Psoas muscle (tissue), 8 donors: Measurements from ENCODE around the gene ATRNL1. TPM values are rescaled to one million over a fixed set of nuclear protein-coding genes. Genes with fewer than 3 reads are reported as not detected.

Experiments used
- ATAC-seq, 4 donors: fragments of 200-7000 bp; cut with Tn5 transposase; one replicate each; pipeline ENCODE4 v1.9.1; 2020; ENCODE audit warnings: moderate library complexity in 3 of 4, mild to moderate bottlenecking in 2 of 4
- DNase-seq, 2 donors: peaks; one replicate each; pipeline ENCODE4 v3.0.0-alpha.2; 2020
- H3K27ac ChIP-seq: fragments of 200-600 bp; one replicate; pipeline ENCODE4 v1.8.0; 2022
- H3K27me3 ChIP-seq, 3 donors: fragments of 200-600 bp in 1 of 3; one replicate each; pipeline versions ENCODE4 v1.6.1 to v1.8.0; 2013 to 2022; ENCODE audit warnings: low read length in 2 of 3, mild to moderate bottlenecking in 2 of 3, moderate library complexity in 1 of 3; ENCODE audit not compliant: insufficient read depth in 3 of 3
- H3K36me3 ChIP-seq, 2 donors: fragments of 200-600 bp in 1 of 2; one replicate each; pipeline versions ENCODE4 v1.6.1 to v1.8.0; 2013 to 2022; ENCODE audit warnings: low read depth in 1 of 2, mild to moderate bottlenecking in 1 of 2, moderate library complexity in 1 of 2; ENCODE audit not compliant: insufficient read depth in 1 of 2
- H3K4me1 ChIP-seq: fragments of 200-600 bp; one replicate; pipeline ENCODE4 v1.8.0; 2022
- H3K4me3 ChIP-seq: fragments of 200-600 bp; one replicate; pipeline ENCODE4 v1.8.0; 2022; ENCODE audit warnings: mild to moderate bottlenecking
- H3K9me3 ChIP-seq: fragments of 200-600 bp; one replicate; pipeline ENCODE4 v1.8.0; 2022
- CTCF ChIP-seq: fragments of 200-600 bp; IDR thresholded peaks from one replicate; pipeline ENCODE4 v1.8.0; 2022; ENCODE audit warnings: antibody characterized with exemption
- WGBS, 3 donors: extraction: QIAGEN DNeasy Blood & Tissue Kit; methylation state at CpG; one replicate each; pipeline versions ENCODE4 v1.1.6 to v1.1.7; 2013; 5-methylcytosine and 5-hydroxymethylcytosine counted together
- intact Hi-C, 2 donors: fragments of 100-400 bp; cut with DNase I; formaldehyde crosslinking; loops; one replicate each; pipeline versions ENCODE4 v1.11.0 to v1.14.2; 2022
- polyA plus RNA-seq, 3 donors: library from polyadenylated mRNA; stranded (reverse); fragments of 200-250 nt; gene quantifications; one replicate each; pipeline ENCODE4 v1.2.3, GENCODE V29; 2013
- total RNA-seq, 4 donors: library from RNA; stranded (reverse); fragmentation: NEBNext Ultra II Directional in 2 of 4; extraction: Animal tissue kit (Norgen Biotek cat#: 25700) in 2 of 4; gene quantifications; one replicate each; pipeline versions ENCODE4 v1.2.1 to v1.2.4, GENCODE V29; 2021 to 2023
- donor health status: healthy with polysubstance abuse.
- donor health status: DM: no; HTN: no; CAD: no; lungs with moderate emphysema.
- donor health status: Bipolar disorder and iron deficiency.
- donor health status: healthy.
- donor health status: DM: yes; HTN: yes; CAD: no.
- donor health status: DM: no; HTN: no; CAD: no.
- donor health status: DM: no; HTN: no; CAD: no.
- donor health status: DM: yes; HTN: yes; CAD: no.

ATRNL1 gene
- total and polyA plus RNA-seq, 7 donors: 0.01 to 7.1 (median 2.2) TPM

GRCh38 chr10:115963848-115964247 is 870.7 kb downstream of the ATRNL1 start:
- intact Hi-C loops: no loop called here
- H3K4me1 ChIP-seq: no peaks in the 10 kb centered on the region
- H3K27ac ChIP-seq: no peak overlapping the region
- no peaks in the 10 kb centered on the region for H3K9me3 ChIP-seq
- H3K4me3 ChIP-seq: no peak overlapping the region
- ATAC-seq (no peak), DNase-seq (no peak)
- 42 to 49% (median 43%) methylated on average over 6 of the region's 6 CpGs for whole genome bisulfite sequencing, 3 donors
- TF ChIP-seq CTCF: no peak
- no peaks in the 10 kb centered on the region for H3K27me3 ChIP-seq
- H3K36me3 ChIP-seq: no peaks in the 10 kb centered on the region

GRCh38 chr10:115964827-115965226 is 871.7 kb downstream of the ATRNL1 start:
- Histone ChIP-seq H3K4me1 (no peaks in the 10 kb centered on the region), H3K27me3 (no peaks in the 10 kb centered on the region), H3K4me3 (no peak overlapping the region), H3K36me3 (no peaks in the 10 kb centered on the region), H3K27ac (no peak overlapping the region), H3K9me3 (no peaks in the 10 kb centered on the region)
- no peak for DNase-seq
- no peak for ATAC-seq
- no peak for TF ChIP-seq CTCF
- 86 to 92% (median 89%) methylated on average over 5 of the region's 5 CpGs for WGBS, 3 donors
- intact Hi-C loops: no loop called here

- Histone ChIP-seq H3K36me3 (no peaks in the 10 kb centered on the region), H3K4me1 (no peaks in the 10 kb centered on the region), H3K9me3 (no peaks in the 10 kb centered on the region), H3K27ac (no peak overlapping the region), H3K27me3 (no peaks in the 10 kb centered on the region), H3K4me3 (no peak overlapping the region)
- DNase-seq: no peak
- intact Hi-C loops: no loop called here
- 83 to 87% (median 85%) methylated on average over 7 of the region's 7 CpGs for WGBS, 3 donors
- no peak for ATAC-seq
- TF ChIP-seq CTCF: no peak
Observed at GRCh38 chr10:115965376-115965775, 872.2 kb downstream of the ATRNL1 start.

DNA sequence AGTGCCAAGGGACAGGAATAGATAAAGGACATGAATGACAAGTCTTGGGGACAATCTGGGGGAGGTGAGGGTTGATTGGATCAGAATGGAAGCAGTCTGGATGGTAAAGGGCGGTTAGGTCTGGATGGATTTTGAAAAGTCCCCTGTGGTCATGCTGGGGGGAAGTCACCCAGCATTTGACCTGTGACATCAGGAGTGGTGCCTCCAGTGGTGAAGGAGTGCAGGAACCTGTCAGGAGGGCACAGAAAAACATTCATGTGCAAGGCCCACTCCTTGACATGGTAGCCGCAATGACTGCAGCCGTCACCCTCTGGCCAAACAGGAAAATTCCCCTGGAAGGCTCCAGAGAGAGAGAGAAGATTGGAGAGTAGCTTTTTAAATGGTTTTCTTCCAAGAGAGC is 875.1 kb downstream of the ATRNL1 start:
- no peaks in the 10 kb centered on the region for H3K9me3 ChIP-seq
- no peak overlapping the region for H3K27ac ChIP-seq
- no peaks in the 10 kb centered on the region for H3K4me1 ChIP-seq
- no peak overlapping the region for H3K4me3 ChIP-seq
- DNase-seq (no peak), ATAC-seq (no peak)
- no peaks in the 10 kb centered on the region for H3K27me3 ChIP-seq
- no peaks in the 10 kb centered on the region for H3K36me3 ChIP-seq
- intact Hi-C loops: no loop called here
- no peak for TF ChIP-seq CTCF
- WGBS, 3 donors: 90 to 94% (median 92%) methylated on average over 3 of the region's 3 CpGs

- no peak for TF ChIP-seq CTCF
- H3K36me3 ChIP-seq: no peaks in the 10 kb centered on the region
- DNase-seq (no peak), ATAC-seq (no peak)
- no peak overlapping the region for H3K4me3 ChIP-seq
- intact Hi-C loops: no loop called here
- 59 to 66% (median 59%) methylated on average over 11 of the region's 11 CpGs for WGBS, 3 donors
- no peaks in the 10 kb centered on the region for H3K4me1 ChIP-seq
- H3K27ac ChIP-seq: no peak overlapping the region
- no peaks in the 10 kb centered on the region for H3K27me3 ChIP-seq
- H3K9me3 ChIP-seq: no peaks in the 10 kb centered on the region
Observed at GRCh38 chr10:115969591-115969990, 876.4 kb downstream of the ATRNL1 start.
